GM12801 (cell line): ENCODE measurements around the gene POR.
A peak's percentile ranks its signal among the peaks of the same experiment; 100 is the strongest.

Source experiments
- CTCF ChIP-seq: IDR thresholded peaks from one replicate; pipeline ENCODE4 v1.5.1; 2011; ENCODE audit warnings: control low read depth; ENCODE audit not compliant: insufficient read length; ENCODE audit errors: extremely low read depth

POR gene

GRCh38 chr7:75914655-75915415, at the start of gene POR:
Gene POR (plus strand): TSS chr7:75915155. CDS start chr7:75954002, 38,847 bp downstream.
- no peak for TF ChIP-seq CTCF

- TF ChIP-seq CTCF, result no peak
Observed at GRCh38 chr7:75866114-75866488, 48.9 kb upstream of the POR start.

GRCh38 chr7:75866489-75867389, 48.2 kb upstream of the POR start:
- TF ChIP-seq CTCF, result peak; percentile 26

GRCh38 chr7:75867390-75867717, 47.6 kb upstream of the POR start:
- no peak for TF ChIP-seq CTCF

- TF ChIP-seq CTCF, result no peak
Observed at GRCh38 chr7:75868153-75868552, 46.8 kb upstream of the POR start.

GRCh38 chr7:75869776-75870379, 45.1 kb upstream of the POR start:
- no peak for TF ChIP-seq CTCF

- no peak for TF ChIP-seq CTCF
Observed at GRCh38 chr7:75870557-75871161, 44.3 kb upstream of the POR start.
